B cell (primary cell): ENCODE data around the gene CYB5RL. TPM values are rescaled to one million over a fixed set of nuclear protein-coding genes. Genes with fewer than 3 reads are reported as not detected.

Source experiments
- ATAC-seq: fragments of 200-7000 bp; cut with Tn5 transposase; one replicate; pipeline ENCODE4 v1.10.0; 2021; ENCODE audit warnings: low read depth, mild to moderate bottlenecking, moderate number of reproducible peaks, moderate library complexity
- CTCF ChIA-PET: fragments of 350-600 bp; sonication (Branson Sonifier 250); formaldehyde crosslinking; loops from one replicate; lab custom pipeline; 2021; ENCODE audit warnings: antibody characterized with exemption, inconsistent platforms; lab: Charles Lee
- POLR2A ChIA-PET: fragments of 350-600 bp; sonication (Branson Sonifier 250); formaldehyde crosslinking; loops from one replicate; lab custom pipeline; 2021; ENCODE audit warnings: antibody characterized with exemption; lab: Charles Lee
- DNase-seq: peaks from one replicate; pipeline ENCODE4 v3.0.0; 2013
- H2AFZ ChIP-seq: 2 replicates; pipeline ENCODE4 v1.6.1; 2012; ENCODE audit warnings: mild to moderate bottlenecking, low read depth, low read length; ENCODE audit not compliant: insufficient read depth, poor library complexity, severe bottlenecking
- H3K27ac ChIP-seq, 2 donors: 1 replicate in 1 of 2; 2 replicates in 1 of 2; pipeline ENCODE4 v1.5.1; 2012 to 2013; ENCODE audit warnings: low read length in 2 of 2, mild to moderate bottlenecking in 2 of 2, moderate library complexity in 1 of 2
- H3K27me3 ChIP-seq, 4 experiments: fragments of 200-600 bp in 1 of 4; sonication (generic) in 1 of 4; replicated peaks in 1 of 4; 1 replicate in 2 of 4; 2 replicates in 2 of 4; pipeline versions ENCODE4 v1.6.1 to v1.7.0; 2013 to 2016; ENCODE audit warnings: low read length in 3 of 4, mild to moderate bottlenecking in 2 of 4, mixed read lengths in 1 of 4, moderate library complexity in 1 of 4; ENCODE audit not compliant: insufficient read depth in 4 of 4, control insufficient read depth in 3 of 4; ENCODE audit errors: control extremely low read depth in 1 of 4
- H3K36me3 ChIP-seq, 2 experiments: replicated peaks in 1 of 2; 1 replicate in 1 of 2; 2 replicates in 1 of 2; pipeline versions ENCODE4 v1.6.1 to v1.7.1; 2013; ENCODE audit warnings: low read length in 1 of 2; ENCODE audit not compliant: insufficient read depth in 2 of 2, control insufficient read depth in 1 of 2; ENCODE audit errors: control extremely low read depth in 1 of 2, extremely low read depth in 1 of 2
- H3K4me1 ChIP-seq, 2 donors: fragments of 200-600 bp in 1 of 2; sonication (generic) in 1 of 2; 1 replicate in 1 of 2; 2 replicates in 1 of 2; pipeline versions ENCODE4 v1.5.1 to v1.6.1; 2013 to 2017; ENCODE audit warnings: low read length in 2 of 2; ENCODE audit not compliant: control insufficient read depth in 2 of 2, insufficient read depth in 2 of 2
- H3K4me2 ChIP-seq: replicated peaks from 2 replicates; pipeline ENCODE3; 2012; ENCODE audit warnings: mild to moderate bottlenecking, low read depth, low read length; ENCODE audit not compliant: poor library complexity, severe bottlenecking
- H3K4me3 ChIP-seq, 5 experiments: fragments of 200-600 bp in 1 of 5; sonication (generic) in 1 of 5; 1 replicate in 3 of 5; 2 replicates in 2 of 5; pipeline versions ENCODE4 v1.5.1 to v1.7.0; 2011 to 2016; ENCODE audit warnings: low read length in 4 of 5, mild to moderate bottlenecking in 4 of 5, low read depth in 2 of 5, control low read depth in 1 of 5, moderate library complexity in 1 of 5; ENCODE audit not compliant: insufficient read depth in 1 of 5; ENCODE audit errors: control extremely low read depth in 1 of 5, extremely low read depth in 1 of 5
- H3K79me2 ChIP-seq: fragments of 200-600 bp; sonication (generic); one replicate; pipeline ENCODE4 v1.6.0; 2016; ENCODE audit warnings: low read length; ENCODE audit not compliant: control insufficient read depth, insufficient read depth
- H3K9ac ChIP-seq: fragments of 200-600 bp; sonication (generic); 2 replicates; pipeline ENCODE4 v1.6.1; 2017; ENCODE audit warnings: mild to moderate bottlenecking, low read length, moderate library complexity
- H3K9me3 ChIP-seq, 3 donors: one replicate each; pipeline versions ENCODE4 v1.6.1 to v1.7.1; 2013; ENCODE audit warnings: low read length in 2 of 3; ENCODE audit not compliant: control insufficient read depth in 2 of 3, insufficient read depth in 1 of 3; ENCODE audit errors: control extremely low read depth in 1 of 3
- H4K20me1 ChIP-seq: 2 replicates; pipeline ENCODE4 v1.6.0; 2012; ENCODE audit warnings: mild to moderate bottlenecking, low read length; ENCODE audit not compliant: insufficient read depth, control insufficient read depth, poor library complexity, severe bottlenecking
- H3K27ac Mint-ChIP-seq: one replicate; pipeline ENCODE4 v1.8.0; 2021; ENCODE audit warnings: mixed read lengths
- H3K27me3 Mint-ChIP-seq: one replicate; pipeline ENCODE4 v1.8.0; 2021; ENCODE audit warnings: mixed read lengths
- H3K4me1 Mint-ChIP-seq: one replicate; pipeline ENCODE4 v1.8.0; 2021; ENCODE audit warnings: mixed read lengths
- H3K4me3 Mint-ChIP-seq: one replicate; pipeline ENCODE4 v1.8.0; 2021; ENCODE audit warnings: mixed read lengths
- H3K9me3 Mint-ChIP-seq: one replicate; pipeline ENCODE4 v1.8.0; 2022; ENCODE audit warnings: mixed read lengths; ENCODE audit not compliant: insufficient read depth
- CTCF ChIP-seq: fragments of 200-600 bp; IDR thresholded peaks from one replicate; pipeline ENCODE4 v1.8.0; 2022; ENCODE audit warnings: antibody characterized with exemption, mild to moderate bottlenecking
- EZH2 ChIP-seq: IDR thresholded peaks from 2 replicates; pipeline ENCODE4 v1.6.1; 2012; ENCODE audit warnings: borderline replicate concordance, low read depth, mild to moderate bottlenecking, moderate library complexity, low read length; ENCODE audit not compliant: insufficient read depth, poor library complexity, severe bottlenecking
- WGBS: methylation state at CpG from one replicate; pipeline ENCODE4 v1.1.5; 2013; ENCODE audit warnings: missing lambda C conversion rate; ENCODE audit not compliant: insufficient coverage; 5-methylcytosine and 5-hydroxymethylcytosine counted together
- intact Hi-C: fragments of 100-400 bp; cut with micrococcal nuclease; formaldehyde crosslinking; loops from one replicate; pipeline ENCODE4 v1.10.0; 2022
- polyA plus RNA-seq: library from polyadenylated mRNA; depleted of rRNA; stranded (reverse); fragments of >200 nt; gene quantifications from 2 replicates; pipeline ENCODE4 v1.2.3, GENCODE V29; 2012
- total RNA-seq, 2 donors: library from RNA; stranded (reverse); fragments of 120-200 nt in 1 of 2; gene quantifications; 1 replicate in 1 of 2; 2 replicates in 1 of 2; pipeline versions ENCODE4 v1.2.3 to v1.2.4, GENCODE V29; 2013 to 2022

Gene CYB5RL
- total and polyA plus RNA-seq, 2 donors (not counting 1 experiment from before 2014, with no cell fraction given) = 7.9 to 12.4 TPM

GRCh38 chr1:54171606-54172005 lies 28.2 kb downstream of the CYB5RL start:
- TF ChIP-seq EZH2 (no peak), CTCF (no peak)
- H3K27ac ChIP-seq = no peak overlapping the region
- POLR2A ChIA-PET = no interaction called here
- no peaks in the 10 kb centered on the region for H3K27me3 ChIP-seq
- Mint-ChIP-seq H3K4me1 (no peaks in the 10 kb centered on the region), H3K9me3 (no peaks in the 10 kb centered on the region), H3K27ac (no peak overlapping the region), H3K27me3 (no peaks in the 10 kb centered on the region), H3K4me3 (no peak overlapping the region)
- DNase-seq = no peak
- CTCF ChIA-PET = no interaction called here
- H2AFZ ChIP-seq = no peak overlapping the region
- no peak overlapping the region for H3K4me2 ChIP-seq
- no peak overlapping the region for H3K9ac ChIP-seq
- H4K20me1 ChIP-seq = no peaks in the 10 kb centered on the region
- 98% methylated on average over 7 of the region's 8 CpGs for WGBS
- H3K36me3 ChIP-seq = peaks cover 0 to 10% of the 10 kb centered on the region in 2 experiments
- no peaks in the 10 kb centered on the region for H3K79me2 ChIP-seq
- no peaks in the 10 kb centered on the region for H3K4me1 ChIP-seq
- H3K4me3 ChIP-seq = no peak overlapping the region
- ATAC-seq = no peak
- intact Hi-C loops = no loop called here
- no peaks in the 10 kb centered on the region for H3K9me3 ChIP-seq

GRCh38 chr1:54171016-54171415 lies 28.8 kb downstream of the CYB5RL start:
- Mint-ChIP-seq H3K9me3 (no peaks in the 10 kb centered on the region), H3K27ac (no peak overlapping the region), H3K4me3 (no peak overlapping the region), H3K4me1 (no peaks in the 10 kb centered on the region), H3K27me3 (no peaks in the 10 kb centered on the region)
- no peak overlapping the region for H2AFZ ChIP-seq
- H3K4me1 ChIP-seq = no peaks in the 10 kb centered on the region
- H3K9me3 ChIP-seq = no peaks in the 10 kb centered on the region
- no peaks in the 10 kb centered on the region for H3K27me3 ChIP-seq
- WGBS = 100% methylated on average over 6 of the region's 8 CpGs
- intact Hi-C loops = no loop called here
- no peaks in the 10 kb centered on the region for H4K20me1 ChIP-seq
- ATAC-seq (no peak), DNase-seq (no peak)
- H3K27ac ChIP-seq = no peak overlapping the region
- H3K4me2 ChIP-seq = no peak overlapping the region
- TF ChIP-seq CTCF = no peak
- POLR2A ChIA-PET = no interaction called here
- peaks cover 0 to 7% of the 10 kb centered on the region in 2 experiments for H3K36me3 ChIP-seq
- H3K79me2 ChIP-seq = no peaks in the 10 kb centered on the region
- no peak overlapping the region for H3K4me3 ChIP-seq
- CTCF ChIA-PET = no interaction called here
- no peak overlapping the region for H3K9ac ChIP-seq
